WTC11 (cell line): ENCODE measurements around the gene GSTT2.
"Not testable (repeated sequence)": the region's sequence is repeated elsewhere in the genome, so short reads cannot be mapped to it uniquely, and the experiment has no call there.

Experiments
- ATF3 ChIP-seq: sonication (generic); formaldehyde crosslinking; conservative IDR thresholded peaks from 2 replicates; pipeline ENCODE4 v1.8.1; 2022; ENCODE audit warnings: mild to moderate bottlenecking, missing genetic modification reagents
- CBFB ChIP-seq: sonication (generic); formaldehyde crosslinking; IDR thresholded peaks from 2 replicates; pipeline ENCODE4 v1.8.1; 2022; ENCODE audit warnings: mild to moderate bottlenecking, low read depth, missing genetic modification reagents
- CDX4 ChIP-seq: fragments of 250-450 bp; sonication (Bioruptor Pico); IDR thresholded peaks from 2 replicates; pipeline ENCODE4 v1.9.0; 2021; ENCODE audit warnings: moderate library complexity, mild to moderate bottlenecking, inconsistent platforms, borderline replicate concordance
- CREB1 ChIP-seq: sonication (generic); formaldehyde crosslinking; IDR thresholded peaks from 2 replicates; pipeline ENCODE4 v1.8.0; 2023; ENCODE audit warnings: mild to moderate bottlenecking, missing genetic modification reagents
- CTCF ChIP-seq: fragments of 200-600 bp; IDR thresholded peaks from 2 replicates; pipeline ENCODE4 v1.8.0; 2022; ENCODE audit warnings: antibody characterized with exemption
- PRDM15 ChIP-seq: sonication (generic); formaldehyde crosslinking; IDR thresholded peaks from 2 replicates; pipeline ENCODE4 v1.8.0; 2022; ENCODE audit warnings: missing genetic modification reagents
- SMAD4 ChIP-seq: sonication (generic); formaldehyde crosslinking; IDR thresholded peaks from 2 replicates; pipeline ENCODE4 v1.8.0; 2022; ENCODE audit warnings: mild to moderate bottlenecking, missing genetic modification reagents
- TCF7 ChIP-seq: sonication (generic); formaldehyde crosslinking; IDR thresholded peaks from 2 replicates; pipeline ENCODE4 v1.8.0; 2022; ENCODE audit warnings: mild to moderate bottlenecking, low read depth, missing genetic modification reagents, moderate library complexity
- ZBTB21 ChIP-seq: sonication (generic); formaldehyde crosslinking; IDR thresholded peaks from 2 replicates; pipeline ENCODE4 v1.8.1; 2023; ENCODE audit warnings: mild to moderate bottlenecking, missing genetic modification reagents, borderline replicate concordance
- ZNF232 ChIP-seq: sonication (generic); formaldehyde crosslinking; IDR thresholded peaks from 2 replicates; pipeline ENCODE4 v1.8.0; 2022; ENCODE audit warnings: mild to moderate bottlenecking, missing genetic modification reagents

- not testable (repeated sequence) for TF ChIP-seq TCF7 (CRISPR knock-in tag); SMAD4 (CRISPR knock-in tag); CREB1 (CRISPR knock-in tag); CDX4; CBFB (CRISPR knock-in tag); ATF3 (CRISPR knock-in tag); PRDM15 (CRISPR knock-in tag); ZNF232 (CRISPR knock-in tag); ZBTB21 (CRISPR knock-in tag)
- TF ChIP-seq CTCF = peak; percentile 84
Measured at GRCh38 chr22:23956301-23956900, 23.5 kb upstream of the GSTT2 start.
